ENCODE results near the gene FBRS. TPM values are rescaled to one million over a fixed set of nuclear protein-coding genes. Genes with fewer than 3 reads are reported as not detected.

The FBRS gene
- total and polyA plus RNA-seq, 2 of the 13 experiments (the other 11 are each of a cell fraction or from before 2014, with no cell fraction given), result 13.7 to 16.2 TPM

GRCh38 chr16:30698139-30698815, 40.0 kb downstream of the FBRS start (continued):
- TF ChIP-seq ISX (CRISPR knock-in tag; conservative IDR thresholded peaks at IDR 0.05), result 0 out of 2 replicates have a peak, but pooled peaks have one; percentile 27
- no peak for TF ChIP-seq ZNF20 (CRISPR knock-in tag; IDR thresholded peaks at IDR 0.05)
- TF ChIP-seq NCOA5 (CRISPR knock-in tag; IDR thresholded peaks at IDR 0.05), result no peak
- no peak for TF ChIP-seq EZH2 (conservative IDR thresholded peaks at IDR 0.05; ENCODE audit: low read depth, low read length)
- TF ChIP-seq CREBL2 (CRISPR knock-in tag; IDR thresholded peaks at IDR 0.05; ENCODE audit: borderline replicate concordance), result no peak; the same call in 1 of the 2 replicates
- peak; percentile 78; the same call in 1 of the 2 replicates for TF ChIP-seq ZBTB37 (CRISPR knock-in tag; IDR thresholded peaks at IDR 0.05)
- no peak; the same call in 1 of the 2 replicates for TF ChIP-seq ZBED4 (CRISPR knock-in tag; IDR thresholded peaks at IDR 0.05; ENCODE audit: borderline replicate concordance)
- TF ChIP-seq DR1 (CRISPR knock-in tag; IDR thresholded peaks at IDR 0.05), result peak; percentile 79
- TF ChIP-seq ZNF891 (CRISPR knock-in tag; IDR thresholded peaks at IDR 0.05), result peak; percentile 29; the same call in 1 of the 2 replicates
- peak; percentile 97 for TF ChIP-seq ZNF350 (CRISPR knock-in tag; IDR thresholded peaks at IDR 0.05; ENCODE audit: borderline replicate concordance, low read depth)
- no peak for TF ChIP-seq ZNF510 (CRISPR knock-in tag; IDR thresholded peaks at IDR 0.05; ENCODE audit: low read depth)
- TF ChIP-seq HBP1 (CRISPR knock-in tag; IDR thresholded peaks at IDR 0.05; ENCODE audit: low read depth), result 0 out of 2 replicates have a peak, but pooled peaks have one; percentile 35
- TF ChIP-seq FOXK2 (IDR thresholded peaks at IDR 0.05), result peak; percentile 14; the same call in 1 of the 2 replicates
- no peak for TF ChIP-seq TIGD3 (CRISPR knock-in tag; IDR thresholded peaks at IDR 0.05; ENCODE audit: borderline replicate concordance)
- peak; percentile 43 for TF ChIP-seq SALL2 (CRISPR knock-in tag; IDR thresholded peaks at IDR 0.05)
- peak; percentile 61; the same call in 1 of the 2 replicates for TF ChIP-seq MTA1 (CRISPR knock-in tag; IDR thresholded peaks at IDR 0.05; ENCODE audit: borderline replicate concordance)
- TF ChIP-seq ZNF329 (CRISPR knock-in tag; IDR thresholded peaks at IDR 0.05; ENCODE audit: low read depth), result no peak
